ENCODE results near the gene CZIB.

CZIB gene

GRCh38 chr1:53190210-53190611 lies 30.2 kb downstream of the CZIB start:
- TF ChIP-seq SIN3A (IDR thresholded peaks at IDR 0.05; ENCODE audit: borderline replicate concordance, insufficient read depth, low read length) (no peak), TAF1 (IDR thresholded peaks at IDR 0.05; ENCODE audit: borderline replicate concordance, insufficient read depth, low read length) (no peak), REST (IDR thresholded peaks at IDR 0.05; ENCODE audit: insufficient read depth in 1 of 2, low read depth in 2 of 2, low read length in 2 of 2) (no peak), POLR2AphosphoS5 (IDR thresholded peaks at IDR 0.05; ENCODE audit: low read depth, low read length) (no peak), FOXP2 (optimal IDR thresholded peaks at IDR 0.05; ENCODE audit: borderline replicate concordance, extremely low read depth, extremely low read length, insufficient read depth) (no peak)

GRCh38 chr1:53189061-53189460 lies 31.4 kb downstream of the CZIB start:
- TF ChIP-seq POLR2AphosphoS5 (IDR thresholded peaks at IDR 0.05; ENCODE audit: low read depth, low read length) (no peak), REST (IDR thresholded peaks at IDR 0.05; ENCODE audit: insufficient read depth in 1 of 2, low read depth in 2 of 2, low read length in 2 of 2) (no peak), TAF1 (IDR thresholded peaks at IDR 0.05; ENCODE audit: borderline replicate concordance, insufficient read depth, low read length) (no peak), SIN3A (IDR thresholded peaks at IDR 0.05; ENCODE audit: borderline replicate concordance, insufficient read depth, low read length) (no peak)

- TF ChIP-seq REST (IDR thresholded peaks at IDR 0.05; ENCODE audit: insufficient read depth in 1 of 2, low read depth in 2 of 2, low read length in 2 of 2): no peak
- no peak for TF ChIP-seq SIN3A (IDR thresholded peaks at IDR 0.05; ENCODE audit: borderline replicate concordance, insufficient read depth, low read length)
- TF ChIP-seq TAF1 (IDR thresholded peaks at IDR 0.05; ENCODE audit: borderline replicate concordance, insufficient read depth, low read length): no peak
- no peak for TF ChIP-seq POLR2AphosphoS5 (IDR thresholded peaks at IDR 0.05; ENCODE audit: low read depth, low read length)
- no peak for TF ChIP-seq FOXP2 (optimal IDR thresholded peaks at IDR 0.05; ENCODE audit: borderline replicate concordance, extremely low read depth, extremely low read length, insufficient read depth)
These were observed 32.3 kb downstream of the CZIB start for GRCh38 chr1:53188099-53188498.

- no peak for TF ChIP-seq SIN3A (IDR thresholded peaks at IDR 0.05; ENCODE audit: borderline replicate concordance, insufficient read depth, low read length)
- TF ChIP-seq TAF1 (IDR thresholded peaks at IDR 0.05; ENCODE audit: borderline replicate concordance, insufficient read depth, low read length): no peak
- TF ChIP-seq REST (IDR thresholded peaks at IDR 0.05; ENCODE audit: insufficient read depth in 1 of 2, low read depth in 2 of 2, low read length in 2 of 2): no peak
- TF ChIP-seq POLR2AphosphoS5 (IDR thresholded peaks at IDR 0.05; ENCODE audit: low read depth, low read length): no peak
- TF ChIP-seq FOXP2 (optimal IDR thresholded peaks at IDR 0.05; ENCODE audit: borderline replicate concordance, extremely low read depth, extremely low read length, insufficient read depth): no peak
These were observed 33.0 kb downstream of the CZIB start for GRCh38 chr1:53187401-53187800.

GRCh38 chr1:53186533-53186932 lies 33.9 kb downstream of the CZIB start:
- TF ChIP-seq FOXP2 (optimal IDR thresholded peaks at IDR 0.05; ENCODE audit: borderline replicate concordance, extremely low read depth, extremely low read length, insufficient read depth) (no peak), TAF1 (IDR thresholded peaks at IDR 0.05; ENCODE audit: borderline replicate concordance, insufficient read depth, low read length) (no peak), POLR2AphosphoS5 (IDR thresholded peaks at IDR 0.05; ENCODE audit: low read depth, low read length) (no peak), SIN3A (IDR thresholded peaks at IDR 0.05; ENCODE audit: borderline replicate concordance, insufficient read depth, low read length) (no peak), REST (IDR thresholded peaks at IDR 0.05; ENCODE audit: insufficient read depth in 1 of 2, low read depth in 2 of 2, low read length in 2 of 2) (no peak)

All from PFSK-1 (cell line).